SW 1271 (cell line): ENCODE measurements around the gene VPS26A.
A peak's percentile ranks its signal among the peaks of the same experiment; 100 is the strongest.

Experiments
- DNase-seq, 2 experiments: peaks; one replicate each; lab custom pipeline; 2025; lab: John Stamatoyannopoulos, UW

Gene VPS26A

DNA sequence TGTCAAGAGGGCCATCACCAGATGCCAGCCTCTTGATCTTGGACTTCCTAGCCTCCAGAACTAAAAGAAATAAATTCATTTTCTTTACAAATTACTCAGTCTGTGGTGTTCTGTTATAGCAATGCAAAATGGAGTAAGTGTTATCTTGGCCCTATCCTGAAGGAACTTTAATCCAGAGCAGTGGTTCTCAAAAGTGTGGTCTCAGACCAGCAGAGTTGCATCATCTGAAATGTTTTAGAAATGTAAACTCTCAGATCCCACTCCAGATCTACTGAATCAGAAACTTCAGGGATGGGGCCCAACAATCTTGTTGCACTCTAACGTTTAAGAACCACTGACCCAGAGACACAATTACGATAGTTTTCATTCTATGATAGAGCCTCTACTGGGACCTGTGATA lies 52.8 kb downstream of the VPS26A start:
- no peak for DNase-seq

DNA sequence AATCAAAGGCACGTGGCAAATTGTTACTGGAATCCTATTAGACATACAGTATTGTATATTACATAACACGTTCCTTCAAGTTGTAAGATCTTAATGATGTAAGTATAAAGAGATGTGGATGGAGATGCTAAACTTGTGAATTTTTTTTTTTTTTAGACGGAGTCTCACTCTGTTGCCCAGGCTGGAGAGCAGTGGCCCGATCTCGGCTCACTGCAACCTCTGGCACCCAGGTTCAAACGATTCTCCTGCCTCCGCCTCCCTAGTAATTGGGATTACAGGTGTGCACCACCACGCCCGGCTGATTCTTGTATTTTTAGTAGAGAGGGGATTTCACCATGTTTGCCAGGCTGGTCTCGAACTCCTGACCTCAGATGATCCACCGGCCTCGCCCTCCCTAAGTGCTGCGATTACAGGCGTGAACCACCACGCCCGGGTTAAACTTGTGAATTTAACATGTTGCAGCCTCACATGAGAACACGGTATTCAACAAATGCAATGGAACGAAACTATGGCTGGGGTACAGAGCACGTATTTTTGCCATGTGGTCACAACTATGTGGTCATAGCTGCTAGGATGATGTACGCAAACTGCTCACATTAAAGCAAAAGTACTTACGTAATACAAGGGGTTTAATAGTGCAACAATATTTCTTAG lies 55.2 kb downstream of the VPS26A start:
- peak; percentile 46 to 85 for DNase-seq

DNA sequence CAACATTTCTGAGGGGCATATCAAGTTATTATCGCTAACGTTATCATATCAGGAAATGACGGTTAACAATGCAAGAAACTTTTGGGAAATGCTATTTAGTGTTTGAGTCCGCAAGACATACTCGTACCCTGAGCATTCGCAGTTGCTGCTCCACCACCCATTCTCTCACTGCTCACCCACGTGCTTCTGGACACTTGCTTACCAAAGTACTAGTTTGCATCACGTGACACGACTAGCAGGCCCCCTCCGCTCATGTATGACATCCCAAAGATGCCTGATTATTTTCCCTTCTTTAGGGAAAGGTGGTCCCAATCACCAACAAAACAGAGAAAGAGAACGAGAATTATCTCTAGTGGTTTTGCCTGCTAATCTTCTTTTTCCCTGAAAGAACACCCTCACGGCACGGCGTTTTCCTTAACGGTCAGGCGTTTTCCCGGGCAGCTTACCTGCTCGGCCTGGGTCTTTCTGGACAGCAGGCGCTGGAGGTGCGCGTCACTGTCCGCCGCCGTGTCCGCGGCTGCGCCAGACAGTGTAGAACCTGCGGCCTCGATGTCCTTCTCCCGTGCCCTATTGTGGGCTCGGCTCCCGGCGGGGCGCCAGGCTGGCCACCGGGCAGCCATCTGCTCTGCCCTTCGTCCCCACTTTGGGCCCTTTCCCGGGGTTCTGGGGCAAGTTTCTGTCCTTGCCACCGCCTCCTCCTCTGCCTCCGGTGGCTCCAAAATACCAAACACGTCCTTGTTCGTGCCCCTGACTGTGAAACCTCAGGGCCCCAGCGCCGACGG lies 56.0 kb downstream of the VPS26A start, which contains the start of gene SUPV3L1:
TSS of gene SUPV3L1 (plus strand) at position 492 of the 782 bp plus-strand sequence. CDS start at position 550, 58 bp downstream.
- DNase-seq: peak; percentile 76 to 95

DNA sequence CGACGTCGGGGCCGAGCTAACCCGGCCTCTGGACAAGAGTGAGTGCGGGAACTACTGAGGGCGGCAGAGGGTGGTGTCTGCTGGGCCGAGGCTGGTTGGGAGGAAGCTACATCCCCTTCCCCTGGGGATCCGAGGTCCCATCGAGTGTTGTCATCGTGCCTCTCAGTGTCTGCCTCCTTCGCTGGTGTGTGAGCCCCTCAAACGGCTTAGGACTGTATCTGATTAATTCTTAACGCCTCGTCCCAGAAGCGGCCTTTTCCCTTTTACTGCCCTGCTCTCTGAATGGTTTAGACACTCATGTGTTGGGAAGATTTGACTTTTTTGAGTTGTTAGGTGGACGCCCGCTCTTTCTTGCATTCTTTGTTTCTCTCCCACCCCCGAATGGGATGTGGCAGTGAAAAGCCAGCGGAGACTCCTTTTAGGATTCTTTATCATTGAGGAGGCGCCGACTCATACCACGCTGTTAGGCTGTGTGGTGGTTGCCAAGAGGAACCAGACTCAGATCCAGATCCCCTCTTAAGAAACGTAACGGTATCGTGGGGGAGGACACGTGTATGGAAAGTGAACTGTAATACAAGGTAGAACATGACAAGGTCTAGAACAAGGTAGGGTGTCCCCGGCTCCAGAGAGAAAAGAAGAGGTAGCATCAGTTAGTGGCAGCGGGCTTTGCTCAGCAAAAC lies 56.7 kb downstream of the VPS26A start:
- DNase-seq: no peak

DNA sequence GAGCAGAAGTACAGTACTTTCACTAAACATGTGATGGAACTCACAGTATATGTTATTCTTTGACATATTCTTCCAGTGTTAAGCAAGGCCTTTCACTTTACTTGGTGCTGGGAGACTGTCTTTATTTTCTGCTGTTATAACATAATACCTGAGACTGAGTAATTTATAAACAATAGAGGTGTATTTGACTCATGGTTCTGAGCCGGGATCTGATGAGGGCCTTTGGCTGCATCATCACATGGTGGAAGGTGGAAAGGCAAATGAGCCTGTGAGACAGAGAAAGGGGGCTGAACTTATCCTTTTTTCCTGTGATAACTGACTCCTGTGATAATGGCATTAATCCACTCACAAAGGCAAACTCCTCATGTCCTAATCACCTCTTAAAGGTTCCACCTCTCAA lies 57.5 kb downstream of the VPS26A start:
- no peak for DNase-seq

DNA sequence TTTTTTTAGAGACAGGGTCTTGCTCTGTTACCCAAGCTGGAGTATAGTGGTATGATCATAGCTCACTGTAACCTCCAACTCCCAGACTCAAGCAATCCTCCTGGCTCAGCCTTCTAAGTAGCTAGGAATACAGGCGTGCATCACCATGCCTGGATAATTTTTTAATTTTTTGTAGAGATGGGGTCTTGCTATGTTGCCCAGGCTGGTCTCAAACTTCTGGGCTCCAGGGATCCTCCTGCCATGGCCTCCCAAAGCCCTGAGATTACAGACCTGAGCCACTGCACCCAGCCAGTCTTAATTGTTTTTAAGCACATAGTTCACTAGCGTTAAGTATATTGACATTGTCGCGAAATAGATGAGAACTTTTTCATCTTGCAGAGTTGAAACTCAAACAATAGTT lies 58.0 kb downstream of the VPS26A start:
- no peak for DNase-seq

DNA sequence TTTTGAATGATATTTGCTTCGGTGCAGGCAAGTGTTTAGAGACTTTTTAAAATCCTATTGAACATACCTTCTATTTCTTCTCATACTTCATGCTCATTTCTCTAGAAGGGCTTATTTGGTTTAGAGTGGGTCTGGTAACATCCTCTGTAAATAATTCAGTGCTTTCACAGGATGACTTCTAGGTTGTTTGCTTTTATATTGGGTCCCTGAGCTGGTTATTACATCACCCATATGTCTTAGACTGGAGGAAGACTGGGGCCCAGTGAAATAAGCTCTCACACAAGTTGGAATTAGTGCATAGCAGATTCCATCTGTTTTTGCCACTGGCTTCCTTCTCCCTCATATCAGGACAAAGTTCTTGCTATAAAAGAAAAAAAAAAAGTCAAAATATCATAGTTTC lies 62.5 kb downstream of the VPS26A start:
- no peak for DNase-seq

DNA sequence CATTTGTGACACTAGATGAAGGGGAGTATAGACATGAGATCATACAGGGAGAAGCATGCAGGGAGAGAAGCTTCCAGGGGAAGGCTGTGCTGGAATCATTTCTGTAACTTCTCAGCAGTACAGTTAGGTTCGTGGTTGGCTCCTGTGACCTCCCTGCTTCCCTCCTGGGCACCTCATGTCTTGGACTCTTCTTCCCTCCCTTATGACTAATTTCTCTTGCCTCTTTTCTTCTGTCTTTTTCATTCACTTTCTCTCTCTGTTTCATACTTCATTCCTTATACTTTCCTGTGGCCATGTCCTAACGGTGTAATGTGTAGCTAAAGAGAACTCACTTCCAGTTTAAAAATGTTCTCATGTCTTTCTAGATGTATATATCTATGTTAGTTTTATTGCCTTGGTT lies 77.1 kb downstream of the VPS26A start:
- DNase-seq: no peak

DNA sequence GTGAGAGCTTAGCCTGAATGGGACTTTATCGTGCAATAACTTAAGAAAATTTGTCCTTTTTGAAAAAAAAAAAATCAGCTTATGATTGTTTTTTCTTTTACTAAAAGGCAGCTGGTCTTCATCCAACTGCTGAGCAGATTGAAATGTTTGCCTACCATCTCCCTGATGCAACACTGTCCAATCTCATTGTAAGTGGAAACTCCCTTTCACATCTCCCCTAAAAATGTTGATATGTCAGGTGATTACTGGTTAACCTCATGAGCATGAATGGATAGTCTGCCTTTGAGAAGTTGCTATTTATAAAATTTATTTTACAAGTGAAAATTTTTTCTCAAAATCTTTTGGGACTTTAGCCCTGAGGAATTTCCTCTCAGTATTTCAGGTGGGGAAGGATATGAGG lies 78.4 kb downstream of the VPS26A start:
- no peak for DNase-seq

DNA sequence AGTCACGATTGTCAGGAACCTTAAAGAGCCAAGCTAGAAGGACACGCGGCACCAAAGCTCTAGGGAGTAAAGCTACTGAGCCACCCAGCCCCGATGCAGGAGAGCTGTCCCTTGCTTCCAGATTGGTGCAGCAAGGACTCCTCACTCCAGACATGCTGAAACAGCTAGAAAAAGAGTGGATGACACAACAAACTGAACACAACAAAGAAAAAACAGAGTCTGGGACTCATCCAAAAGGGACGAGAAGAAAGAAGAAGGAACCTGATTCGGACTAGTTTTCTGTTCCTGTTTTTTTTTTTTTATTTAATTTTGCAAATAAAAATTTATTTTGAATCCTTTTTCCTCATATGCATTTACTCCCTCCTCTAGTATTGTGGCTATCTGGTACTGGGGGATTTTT lies 84.8 kb downstream of the VPS26A start:
- DNase-seq: no peak

DNA sequence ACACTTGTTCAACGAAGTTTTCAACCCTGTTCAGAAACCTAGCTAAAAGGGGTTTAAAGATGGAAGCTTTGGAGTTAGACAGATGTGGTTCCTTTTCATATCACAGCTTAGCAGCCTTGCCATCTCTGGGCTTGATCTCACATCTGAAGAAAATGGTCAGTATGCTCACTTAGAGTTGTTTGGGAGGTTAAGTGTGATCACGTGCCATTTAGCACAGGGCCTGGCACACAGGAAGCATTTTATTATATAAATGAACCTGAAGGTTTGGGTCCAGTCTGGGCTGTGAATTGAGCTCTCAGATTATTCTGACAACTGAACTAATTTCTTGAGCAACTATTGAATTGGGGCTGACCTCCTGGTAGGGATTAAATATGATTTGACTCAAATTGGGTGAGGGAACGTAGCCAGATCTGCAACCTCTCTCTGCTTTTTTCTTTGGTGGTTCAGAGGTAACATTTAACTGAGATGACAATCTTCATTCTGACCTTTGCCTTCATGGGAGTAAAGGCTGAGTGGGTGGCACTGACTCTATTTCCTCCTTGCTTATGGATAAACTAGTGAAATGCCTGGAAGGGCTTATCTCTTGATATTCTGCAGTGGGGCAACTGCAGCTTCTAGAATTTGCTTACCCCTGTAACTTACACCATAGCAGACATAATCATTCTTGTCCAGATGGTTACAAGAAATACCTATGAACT lies 86.0 kb downstream of the VPS26A start:
- no peak for DNase-seq

DNA sequence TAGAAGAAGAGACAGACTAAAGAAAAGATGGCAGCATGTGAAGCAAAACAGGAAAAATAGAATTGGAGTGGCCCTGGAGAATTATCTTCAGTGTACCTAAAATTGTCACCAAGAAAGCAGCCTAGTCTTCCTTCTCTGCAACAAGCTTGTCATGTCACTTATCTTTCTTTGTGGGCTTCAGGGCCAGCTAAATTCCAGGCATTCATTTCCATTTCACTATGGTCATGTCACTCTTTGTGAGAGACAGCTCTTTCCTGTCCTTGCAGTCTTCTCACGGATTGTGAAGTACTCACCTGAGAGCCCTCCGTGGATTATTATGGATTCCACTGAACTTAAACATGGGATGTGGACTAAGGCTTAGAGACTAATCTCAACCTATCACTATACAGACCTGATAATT lies 87.1 kb downstream of the VPS26A start:
- no peak for DNase-seq

DNA sequence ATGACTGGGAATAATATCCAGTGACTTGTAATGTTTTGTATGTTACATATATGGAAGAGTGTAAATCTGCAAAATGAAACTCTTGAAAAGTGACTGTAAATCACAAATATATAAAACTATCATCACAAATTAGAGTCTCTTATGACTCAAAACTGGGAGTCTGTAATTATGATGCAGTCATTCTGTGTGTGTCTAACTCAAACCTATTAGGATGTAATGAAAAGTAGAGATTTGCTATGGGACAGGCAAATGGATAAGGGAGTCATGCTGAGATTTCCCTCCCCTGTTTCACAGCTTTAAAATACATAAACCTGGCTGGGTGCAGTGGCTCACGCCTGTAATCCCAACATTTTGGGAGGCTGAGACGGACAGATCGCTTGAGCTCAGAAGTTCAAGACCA lies 87.5 kb downstream of the VPS26A start:
- DNase-seq: no peak

DNA sequence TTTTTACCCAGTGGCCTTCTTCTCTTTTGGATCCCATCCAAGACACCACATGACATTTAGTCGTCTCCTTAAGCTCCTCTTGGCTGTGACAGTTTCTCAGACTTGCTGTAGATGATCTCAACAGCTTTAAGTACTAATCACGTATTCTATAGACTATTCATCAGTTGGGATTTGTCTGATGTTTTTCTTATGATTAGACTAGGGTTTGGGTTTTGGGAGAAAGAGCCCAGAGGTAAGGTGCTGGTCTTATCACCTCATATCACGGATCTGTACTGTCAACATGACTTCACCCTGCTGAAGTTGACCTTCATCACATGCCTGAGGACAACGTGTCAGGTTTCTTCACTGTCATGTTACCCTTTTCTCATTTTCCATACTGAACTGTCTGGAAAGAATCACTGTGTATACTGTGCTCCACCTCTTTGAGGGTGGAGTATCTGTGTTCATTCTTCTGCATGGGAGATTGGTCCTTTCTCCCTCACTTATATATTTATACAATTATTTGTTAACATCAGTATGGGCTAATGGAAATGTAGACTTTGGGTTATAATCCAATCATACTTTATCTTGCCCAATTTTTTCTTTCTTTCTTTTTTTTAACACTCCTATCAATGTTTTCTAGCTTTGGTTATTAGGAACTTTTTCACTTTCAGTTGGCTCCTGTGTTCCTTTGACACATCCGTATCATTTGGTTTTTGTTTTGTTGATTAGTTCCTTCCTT lies 89.8 kb downstream of the VPS26A start:
- DNase-seq: no peak

DNA sequence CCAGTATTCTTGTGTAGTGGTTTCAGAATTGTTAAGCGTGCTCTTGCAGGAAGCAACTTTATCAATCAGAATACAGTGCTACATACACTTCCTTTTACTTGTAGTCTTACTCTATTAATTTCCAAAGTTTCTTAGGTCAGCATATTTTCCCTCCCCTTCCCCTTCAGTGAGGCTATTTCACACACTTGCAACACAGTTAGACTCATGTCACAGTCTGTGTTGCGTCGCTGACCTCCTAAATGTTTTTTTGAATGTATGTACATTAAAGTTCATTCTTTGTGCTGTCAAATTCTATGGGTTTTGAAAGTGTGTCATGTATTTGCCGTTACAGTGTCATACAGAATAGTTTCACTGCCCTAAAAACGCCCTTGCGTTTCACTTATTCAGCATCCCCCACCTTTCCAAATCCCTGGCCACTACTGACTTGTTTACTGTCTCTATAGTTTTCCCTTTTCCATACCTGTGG lies 90.7 kb downstream of the VPS26A start:
- no peak for DNase-seq

DNA sequence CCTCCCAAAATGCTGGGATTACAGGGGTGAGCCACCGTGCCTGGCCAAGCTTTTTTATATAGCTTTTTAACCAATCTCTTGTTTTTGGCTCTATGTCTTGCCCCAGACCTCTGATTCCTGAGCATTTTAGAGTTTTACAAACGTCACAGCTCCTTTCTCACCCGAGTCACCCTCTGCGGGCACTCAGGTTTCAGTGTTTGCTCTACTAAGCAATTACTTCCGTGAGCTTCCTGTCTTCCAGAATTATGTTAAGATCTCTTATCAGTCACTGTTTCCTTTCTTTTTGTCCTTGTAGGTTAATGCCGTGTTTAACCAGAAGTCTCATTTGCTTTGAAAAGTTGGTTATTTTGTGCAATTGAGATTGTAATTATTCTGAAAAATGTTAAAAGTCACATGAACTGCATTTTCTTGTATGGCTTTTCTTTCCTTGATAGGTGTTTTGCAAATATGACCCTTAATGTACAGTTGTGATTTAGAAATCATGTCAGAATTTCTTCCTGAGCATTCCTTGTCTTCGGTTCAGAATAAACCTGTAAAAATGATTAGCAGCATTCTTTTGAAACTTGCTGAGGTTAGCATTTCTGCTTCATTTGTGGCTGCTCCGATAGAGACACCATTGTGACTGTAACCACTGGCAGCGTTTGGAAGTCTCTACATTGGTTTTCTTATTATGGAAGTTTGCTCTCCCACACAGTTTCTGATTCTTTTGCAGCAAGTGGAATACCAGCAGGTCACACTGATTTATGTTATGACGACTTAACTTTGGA lies 91.6 kb downstream of the VPS26A start:
- DNase-seq: no peak

DNA sequence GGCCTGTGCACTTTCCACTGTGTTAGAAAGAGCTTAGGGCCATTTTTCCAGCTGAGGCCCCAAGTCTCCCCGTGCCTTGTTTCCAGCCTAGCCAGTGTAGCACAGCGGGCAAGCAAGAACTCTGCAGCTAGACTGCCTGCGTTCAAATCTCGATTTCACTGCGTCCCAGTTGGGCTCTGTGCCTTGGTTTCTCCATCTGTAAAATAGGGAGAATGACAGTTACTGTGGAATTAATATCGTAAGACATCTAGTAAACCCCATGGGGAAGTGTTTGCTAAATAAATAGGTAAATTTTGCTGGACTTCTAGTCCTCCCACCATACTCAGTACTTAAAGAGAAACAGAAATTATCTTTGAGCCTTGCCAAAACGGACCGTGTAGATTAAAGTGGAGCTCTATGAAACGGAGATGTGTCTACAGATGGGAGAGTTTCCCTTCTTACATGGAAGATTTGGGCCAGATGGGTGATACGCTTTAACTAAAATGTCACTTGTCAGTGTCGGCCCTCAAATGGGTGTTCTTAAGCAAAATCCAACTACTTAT lies 92.7 kb downstream of the VPS26A start:
- DNase-seq: no peak

DNA sequence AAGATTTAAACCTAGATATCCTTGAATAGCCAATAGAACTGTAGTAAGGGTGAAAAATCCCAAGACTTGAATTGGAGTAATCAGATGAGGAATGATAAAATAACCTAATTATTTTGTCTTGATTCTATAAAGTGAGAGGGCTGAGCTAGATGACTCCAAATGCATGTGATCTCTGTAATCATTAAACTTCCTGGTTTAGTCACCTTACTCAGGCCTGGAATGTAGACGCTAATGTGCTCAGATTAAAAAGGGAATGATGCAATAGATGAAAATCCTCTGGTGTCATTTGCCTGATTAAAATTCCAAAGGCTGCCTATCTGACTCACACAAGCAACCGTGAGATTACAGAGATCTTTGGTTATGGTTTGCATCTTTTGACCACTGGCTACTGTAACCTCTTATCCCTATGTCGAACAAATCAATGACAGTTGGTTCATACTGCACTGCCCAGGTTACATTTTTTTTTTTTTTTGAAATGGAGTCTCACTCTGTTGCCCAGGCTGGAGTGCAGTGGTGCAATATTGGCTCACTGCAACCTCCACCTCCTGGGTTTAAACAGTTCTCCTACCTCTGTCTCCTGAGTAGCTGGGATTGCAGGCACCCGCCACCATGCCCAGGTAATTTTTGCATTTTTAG lies 93.3 kb downstream of the VPS26A start:
- DNase-seq: peak; percentile 22 to 78

DNA sequence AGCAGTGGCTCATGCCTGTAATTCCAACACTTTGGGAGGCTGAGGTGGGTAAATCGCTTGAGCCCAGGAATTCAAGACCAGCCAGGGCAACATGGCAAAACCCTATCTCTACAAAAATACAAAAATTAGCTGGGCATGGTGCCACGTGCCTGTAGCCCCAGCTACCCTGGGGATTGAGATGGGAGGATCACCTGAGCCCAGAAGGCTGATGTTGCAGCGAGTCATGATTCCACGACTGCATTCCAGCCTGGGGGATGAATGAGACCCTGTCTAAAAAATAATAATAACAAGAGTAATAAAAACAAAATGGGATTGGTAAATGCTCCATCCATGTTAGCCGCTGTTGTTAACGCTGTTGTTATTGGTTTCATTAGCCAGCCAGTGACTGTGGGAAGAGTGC lies 94.9 kb downstream of the VPS26A start:
- no peak for DNase-seq

DNA sequence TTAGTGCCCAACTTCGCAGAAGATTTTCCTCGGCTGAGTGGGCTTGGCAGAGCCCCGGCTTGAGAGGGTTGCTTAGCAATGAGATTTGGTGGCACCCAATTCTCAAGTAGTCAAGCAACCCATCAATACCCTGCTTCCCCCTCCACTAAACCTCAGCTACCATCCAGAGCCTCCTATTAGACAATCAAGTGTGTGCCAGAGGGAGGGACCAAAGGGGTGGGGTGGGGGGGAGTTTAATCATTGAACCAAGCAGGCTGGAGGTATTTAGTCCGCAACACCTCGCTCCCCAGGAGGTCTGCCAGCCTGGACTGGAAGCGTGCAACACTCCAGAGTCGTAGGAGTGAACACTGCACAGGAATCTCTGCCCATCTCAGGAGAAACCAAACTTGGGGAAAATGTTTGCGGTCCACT lies 96.1 kb downstream of the VPS26A start, which contains the start of gene HKDC1:
TSS of gene HKDC1 (plus strand) at position 292 of the 411 bp plus-strand sequence. CDS start at position 396, 104 bp downstream.
- DNase-seq: no peak
